B cell (primary cell): Measurements from ENCODE around the gene RAB3C. TPM values are rescaled to one million over a fixed set of nuclear protein-coding genes. Genes with fewer than 3 reads are reported as not detected.

ENCODE experiments used
- ATAC-seq: fragments of 200-7000 bp; cut with Tn5 transposase; one replicate; pipeline ENCODE4 v1.10.0; 2021; ENCODE audit warnings: low read depth, mild to moderate bottlenecking, moderate number of reproducible peaks, moderate library complexity
- CTCF ChIA-PET: fragments of 350-600 bp; sonication (Branson Sonifier 250); formaldehyde crosslinking; loops from one replicate; lab custom pipeline; 2021; ENCODE audit warnings: antibody characterized with exemption, inconsistent platforms; lab: Charles Lee
- POLR2A ChIA-PET: fragments of 350-600 bp; sonication (Branson Sonifier 250); formaldehyde crosslinking; loops from one replicate; lab custom pipeline; 2021; ENCODE audit warnings: antibody characterized with exemption; lab: Charles Lee
- DNase-seq: peaks from one replicate; pipeline ENCODE4 v3.0.0; 2013
- H2AFZ ChIP-seq: 2 replicates; pipeline ENCODE4 v1.6.1; 2012; ENCODE audit warnings: mild to moderate bottlenecking, low read depth, low read length; ENCODE audit not compliant: insufficient read depth, poor library complexity, severe bottlenecking
- H3K27ac ChIP-seq, 2 donors: 1 replicate in 1 of 2; 2 replicates in 1 of 2; pipeline ENCODE4 v1.5.1; 2012 to 2013; ENCODE audit warnings: low read length in 2 of 2, mild to moderate bottlenecking in 2 of 2, moderate library complexity in 1 of 2
- H3K27me3 ChIP-seq, 4 experiments: fragments of 200-600 bp in 1 of 4; sonication (generic) in 1 of 4; replicated peaks in 1 of 4; 1 replicate in 2 of 4; 2 replicates in 2 of 4; pipeline versions ENCODE4 v1.6.1 to v1.7.0; 2013 to 2016; ENCODE audit warnings: low read length in 3 of 4, mild to moderate bottlenecking in 2 of 4, mixed read lengths in 1 of 4, moderate library complexity in 1 of 4; ENCODE audit not compliant: insufficient read depth in 4 of 4, control insufficient read depth in 3 of 4; ENCODE audit errors: control extremely low read depth in 1 of 4
- H3K36me3 ChIP-seq, 2 experiments: replicated peaks in 1 of 2; 1 replicate in 1 of 2; 2 replicates in 1 of 2; pipeline versions ENCODE4 v1.6.1 to v1.7.1; 2013; ENCODE audit warnings: low read length in 1 of 2; ENCODE audit not compliant: insufficient read depth in 2 of 2, control insufficient read depth in 1 of 2; ENCODE audit errors: control extremely low read depth in 1 of 2, extremely low read depth in 1 of 2
- H3K4me1 ChIP-seq, 2 donors: fragments of 200-600 bp in 1 of 2; sonication (generic) in 1 of 2; 1 replicate in 1 of 2; 2 replicates in 1 of 2; pipeline versions ENCODE4 v1.5.1 to v1.6.1; 2013 to 2017; ENCODE audit warnings: low read length in 2 of 2; ENCODE audit not compliant: control insufficient read depth in 2 of 2, insufficient read depth in 2 of 2
- H3K4me2 ChIP-seq: replicated peaks from 2 replicates; pipeline ENCODE3; 2012; ENCODE audit warnings: mild to moderate bottlenecking, low read depth, low read length; ENCODE audit not compliant: poor library complexity, severe bottlenecking
- H3K4me3 ChIP-seq, 5 experiments: fragments of 200-600 bp in 1 of 5; sonication (generic) in 1 of 5; 1 replicate in 3 of 5; 2 replicates in 2 of 5; pipeline versions ENCODE4 v1.5.1 to v1.7.0; 2011 to 2016; ENCODE audit warnings: low read length in 4 of 5, mild to moderate bottlenecking in 4 of 5, low read depth in 2 of 5, control low read depth in 1 of 5, moderate library complexity in 1 of 5; ENCODE audit not compliant: insufficient read depth in 1 of 5; ENCODE audit errors: control extremely low read depth in 1 of 5, extremely low read depth in 1 of 5
- H3K79me2 ChIP-seq: fragments of 200-600 bp; sonication (generic); one replicate; pipeline ENCODE4 v1.6.0; 2016; ENCODE audit warnings: low read length; ENCODE audit not compliant: control insufficient read depth, insufficient read depth
- H3K9ac ChIP-seq: fragments of 200-600 bp; sonication (generic); 2 replicates; pipeline ENCODE4 v1.6.1; 2017; ENCODE audit warnings: mild to moderate bottlenecking, low read length, moderate library complexity
- H3K9me3 ChIP-seq, 3 donors: one replicate each; pipeline versions ENCODE4 v1.6.1 to v1.7.1; 2013; ENCODE audit warnings: low read length in 2 of 3; ENCODE audit not compliant: control insufficient read depth in 2 of 3, insufficient read depth in 1 of 3; ENCODE audit errors: control extremely low read depth in 1 of 3
- H4K20me1 ChIP-seq: 2 replicates; pipeline ENCODE4 v1.6.0; 2012; ENCODE audit warnings: mild to moderate bottlenecking, low read length; ENCODE audit not compliant: insufficient read depth, control insufficient read depth, poor library complexity, severe bottlenecking
- H3K27ac Mint-ChIP-seq: one replicate; pipeline ENCODE4 v1.8.0; 2021; ENCODE audit warnings: mixed read lengths
- H3K27me3 Mint-ChIP-seq: one replicate; pipeline ENCODE4 v1.8.0; 2021; ENCODE audit warnings: mixed read lengths
- H3K4me1 Mint-ChIP-seq: one replicate; pipeline ENCODE4 v1.8.0; 2021; ENCODE audit warnings: mixed read lengths
- H3K4me3 Mint-ChIP-seq: one replicate; pipeline ENCODE4 v1.8.0; 2021; ENCODE audit warnings: mixed read lengths
- H3K9me3 Mint-ChIP-seq: one replicate; pipeline ENCODE4 v1.8.0; 2022; ENCODE audit warnings: mixed read lengths; ENCODE audit not compliant: insufficient read depth
- CTCF ChIP-seq: fragments of 200-600 bp; IDR thresholded peaks from one replicate; pipeline ENCODE4 v1.8.0; 2022; ENCODE audit warnings: antibody characterized with exemption, mild to moderate bottlenecking
- EZH2 ChIP-seq: IDR thresholded peaks from 2 replicates; pipeline ENCODE4 v1.6.1; 2012; ENCODE audit warnings: borderline replicate concordance, low read depth, mild to moderate bottlenecking, moderate library complexity, low read length; ENCODE audit not compliant: insufficient read depth, poor library complexity, severe bottlenecking
- WGBS: methylation state at CpG from one replicate; pipeline ENCODE4 v1.1.5; 2013; ENCODE audit warnings: missing lambda C conversion rate; ENCODE audit not compliant: insufficient coverage; 5-methylcytosine and 5-hydroxymethylcytosine counted together
- intact Hi-C: fragments of 100-400 bp; cut with micrococcal nuclease; formaldehyde crosslinking; loops from one replicate; pipeline ENCODE4 v1.10.0; 2022
- polyA plus RNA-seq: library from polyadenylated mRNA; depleted of rRNA; stranded (reverse); fragments of >200 nt; gene quantifications from 2 replicates; pipeline ENCODE4 v1.2.3, GENCODE V29; 2012
- total RNA-seq, 2 donors: library from RNA; stranded (reverse); fragments of 120-200 nt in 1 of 2; gene quantifications; 1 replicate in 1 of 2; 2 replicates in 1 of 2; pipeline versions ENCODE4 v1.2.3 to v1.2.4, GENCODE V29; 2013 to 2022

Gene RAB3C
- total and polyA plus RNA-seq, 2 donors (not counting 1 experiment from before 2014, with no cell fraction given), result 0.20 to 0.58 TPM

- Histone ChIP-seq H3K27me3 (peaks cover 0 to 7% (median 4%) of the 10 kb centered on the region in 4 experiments), H3K9me3 (no peaks in the 10 kb centered on the region), H4K20me1 (no peaks in the 10 kb centered on the region), H3K4me1 (peaks cover 0 to 3% of the 10 kb centered on the region in 2 donors), H3K4me3 (no peak overlapping the region), H3K36me3 (no peaks in the 10 kb centered on the region), H3K9ac (no peak overlapping the region), H3K27ac (no peak overlapping the region), H3K79me2 (no peaks in the 10 kb centered on the region), H2AFZ (peak overlapping the region; percentile 65), H3K4me2 (no peak overlapping the region)
- Mint-ChIP-seq H3K4me1 (peaks cover 7% of the 10 kb centered on the region), H3K27ac (no peak overlapping the region), H3K4me3 (no peak overlapping the region), H3K9me3 (no peaks in the 10 kb centered on the region), H3K27me3 (peaks cover 16% of the 10 kb centered on the region)
- WGBS, result 100% methylated on average over 3 of the region's 4 CpGs
- intact Hi-C loops, result loop anchor here (1.0 to 5.0 kb wide), 3 partner anchors 119 to 493 kb away; no protein-coding TSS in a partner anchor
- CTCF ChIA-PET, result interaction anchor here (0.5 to 4.2 kb wide), 23 partner anchors 9 to 929 kb away, joined by 3 to 49 read pairs (median 6); no protein-coding TSS in a partner anchor
- ATAC-seq (no peak), DNase-seq (no peak)
- TF ChIP-seq CTCF (no peak), EZH2 (no peak)
- POLR2A ChIA-PET, result no interaction called here
These were observed 304.4 kb downstream of the RAB3C start for GRCh38 chr5:58887311-58887710.

GRCh38 chr5:58887721-58888409 is 305.0 kb downstream of the RAB3C start:
- no peak overlapping the region for H3K4me3 Mint-ChIP-seq
- H2AFZ ChIP-seq, result peak overlapping the region; percentile 65

More at GRCh38 chr5:58887721-58888409, 305.0 kb downstream of the RAB3C start:
- H3K27me3 Mint-ChIP-seq, result peaks cover 16% of the 10 kb centered on the region
- H3K4me1 Mint-ChIP-seq, result peaks cover 7% of the 10 kb centered on the region
- no peak for DNase-seq
- Histone ChIP-seq H3K79me2 (no peaks in the 10 kb centered on the region), H3K9ac (no peak overlapping the region), H3K4me2 (no peak overlapping the region), H4K20me1 (no peaks in the 10 kb centered on the region), H3K27me3 (peaks cover 0 to 7% (median 3%) of the 10 kb centered on the region in 4 experiments), H3K4me1 (peaks cover 0 to 3% of the 10 kb centered on the region in 2 donors), H3K4me3 (no peak overlapping the region), H3K36me3 (no peaks in the 10 kb centered on the region), H3K9me3 (no peaks in the 10 kb centered on the region), H3K27ac (no peak overlapping the region)
- ChIA-PET POLR2A (no interaction called here), CTCF (interaction anchor here (0.8 to 4.2 kb wide), 9 partner anchors 9 to 917 kb away, joined by 3 to 49 read pairs (median 5); no protein-coding TSS in a partner anchor)
- TF ChIP-seq EZH2 (no peak), CTCF (no peak)
- 95% methylated on average over 4 of the region's 7 CpGs for WGBS
- no peaks in the 10 kb centered on the region for H3K9me3 Mint-ChIP-seq
- no peak for ATAC-seq
- H3K27ac Mint-ChIP-seq, result no peak overlapping the region
- intact Hi-C loops, result loop anchor here (1.0 to 5.0 kb wide), 3 partner anchors 119 to 492 kb away; no protein-coding TSS in a partner anchor
